ENCODE measurements around the gene USP49. TPM values are rescaled to one million over a fixed set of nuclear protein-coding genes. Genes with fewer than 3 reads are reported as not detected.

Gene USP49
- total RNA-seq, 1 experiment from 2014 or later: 18.5 TPM

DNA sequence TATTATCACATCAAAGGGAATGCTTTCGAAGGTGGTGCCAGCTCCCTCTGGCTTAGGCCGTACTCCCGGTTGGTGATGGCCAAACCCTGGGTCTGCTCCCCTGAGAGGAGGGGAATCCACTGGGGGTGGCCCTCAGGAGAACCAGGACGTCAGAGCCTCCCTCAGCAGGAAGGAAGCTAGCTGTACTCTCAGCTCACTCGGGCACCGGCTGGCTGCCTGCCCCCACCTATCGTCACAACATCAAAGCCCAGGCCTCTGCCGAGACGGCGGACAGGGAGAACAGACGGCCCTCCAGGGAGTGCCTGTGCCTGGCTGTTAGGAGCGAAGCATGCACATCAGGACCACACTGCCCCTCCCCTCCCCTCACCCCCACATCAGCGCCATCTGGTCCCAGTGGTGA is 138.8 kb downstream of the USP49 start:
- H3K27ac Mint-ChIP-seq (ENCODE audit: unreplicated experiment): no peak overlapping the region
- BruUV-seq (replicated peaks): no TSS peak
- no peaks in the 10 kb centered on the region for H3K9me3 ChIP-seq
- intact Hi-C loops (cut with micrococcal nuclease; ENCODE audit: unreplicated experiment): no loop called here
- no peak for DNase-seq
- H3K4me1 ChIP-seq: peaks cover 14% of the 10 kb centered on the region
- H3K4me3 ChIP-seq (ENCODE audit: low read depth, low read length): no peak overlapping the region
- H3K4me1 Mint-ChIP-seq (ENCODE audit: low read depth, unreplicated experiment): peaks cover 26% of the 10 kb centered on the region
- H3K9me3 Mint-ChIP-seq (ENCODE audit: unreplicated experiment): no peaks in the 10 kb centered on the region
- POLR2A ChIA-PET: no interaction called here
- TF ChIP-seq, protein P1, sequence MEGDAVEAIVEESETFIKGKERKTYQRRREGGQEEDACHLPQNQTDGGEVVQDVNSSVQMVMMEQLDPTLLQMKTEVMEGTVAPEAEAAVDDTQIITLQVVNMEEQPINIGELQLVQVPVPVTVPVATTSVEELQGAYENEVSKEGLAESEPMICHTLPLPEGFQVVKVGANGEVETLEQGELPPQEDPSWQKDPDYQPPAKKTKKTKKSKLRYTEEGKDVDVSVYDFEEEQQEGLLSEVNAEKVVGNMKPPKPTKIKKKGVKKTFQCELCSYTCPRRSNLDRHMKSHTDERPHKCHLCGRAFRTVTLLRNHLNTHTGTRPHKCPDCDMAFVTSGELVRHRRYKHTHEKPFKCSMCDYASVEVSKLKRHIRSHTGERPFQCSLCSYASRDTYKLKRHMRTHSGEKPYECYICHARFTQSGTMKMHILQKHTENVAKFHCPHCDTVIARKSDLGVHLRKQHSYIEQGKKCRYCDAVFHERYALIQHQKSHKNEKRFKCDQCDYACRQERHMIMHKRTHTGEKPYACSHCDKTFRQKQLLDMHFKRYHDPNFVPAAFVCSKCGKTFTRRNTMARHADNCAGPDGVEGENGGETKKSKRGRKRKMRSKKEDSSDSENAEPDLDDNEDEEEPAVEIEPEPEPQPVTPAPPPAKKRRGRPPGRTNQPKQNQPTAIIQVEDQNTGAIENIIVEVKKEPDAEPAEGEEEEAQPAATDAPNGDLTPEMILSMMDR (IDR thresholded peaks at IDR 0.05; ENCODE audit: insufficient read depth in 1 of 2, low read depth in 1 of 2, low read length in 1 of 2, severe bottlenecking in 1 of 2, unreplicated experiment in 1 of 2): no peak
- H3K36me3 ChIP-seq (ENCODE audit: control insufficient read depth, insufficient read depth, low read length): no peaks in the 10 kb centered on the region
- H3K36me3 Mint-ChIP-seq (ENCODE audit: insufficient read depth, unreplicated experiment): no peaks in the 10 kb centered on the region
- H3K27me3 ChIP-seq (replicated peaks; ENCODE audit: control insufficient read depth, insufficient read depth, low read length): no peaks in the 10 kb centered on the region
- CTCF ChIA-PET: no interaction called here
- no peak overlapping the region for H3K4me3 Mint-ChIP-seq (ENCODE audit: unreplicated experiment)
- H3K27me3 Mint-ChIP-seq (ENCODE audit: insufficient read depth, unreplicated experiment): no peaks in the 10 kb centered on the region

DNA sequence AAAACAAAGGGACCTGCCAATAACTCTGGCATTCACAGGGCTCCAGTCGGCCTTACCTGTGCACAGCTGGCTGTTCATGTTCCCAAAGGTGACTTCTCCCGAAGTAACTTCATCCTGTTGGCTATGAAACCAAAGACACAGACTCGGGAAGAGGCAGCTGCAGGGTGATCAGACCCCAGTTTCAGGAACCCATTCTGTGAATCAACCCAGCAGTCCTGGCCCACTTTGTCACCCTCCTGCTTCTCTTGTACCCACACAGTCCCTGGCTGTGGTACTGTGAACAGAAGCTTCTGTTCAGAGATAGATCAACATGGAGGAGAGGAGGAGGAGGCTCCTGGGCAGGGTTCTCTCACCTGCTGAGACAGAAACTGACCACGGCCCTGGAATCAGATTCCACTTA is 139.3 kb downstream of the USP49 start:
- ChIA-PET POLR2A (no interaction called here), CTCF (no interaction called here)
- H3K27ac Mint-ChIP-seq (ENCODE audit: unreplicated experiment): no peak overlapping the region
- no peaks in the 10 kb centered on the region for H3K27me3 Mint-ChIP-seq (ENCODE audit: insufficient read depth, unreplicated experiment)
- H3K27me3 ChIP-seq (replicated peaks; ENCODE audit: control insufficient read depth, insufficient read depth, low read length): no peaks in the 10 kb centered on the region
- BruUV-seq (replicated peaks): no TSS peak
- intact Hi-C loops (cut with micrococcal nuclease; ENCODE audit: unreplicated experiment): no loop called here
- peaks cover 14% of the 10 kb centered on the region for H3K4me1 ChIP-seq
- H3K9me3 ChIP-seq: no peaks in the 10 kb centered on the region
- H3K36me3 Mint-ChIP-seq (ENCODE audit: insufficient read depth, unreplicated experiment): no peaks in the 10 kb centered on the region
- H3K9me3 Mint-ChIP-seq (ENCODE audit: unreplicated experiment): no peaks in the 10 kb centered on the region
- peaks cover 26% of the 10 kb centered on the region for H3K4me1 Mint-ChIP-seq (ENCODE audit: low read depth, unreplicated experiment)
- DNase-seq: no peak
- no peak overlapping the region for H3K4me3 Mint-ChIP-seq (ENCODE audit: unreplicated experiment)
- TF ChIP-seq, protein P1 (IDR thresholded peaks at IDR 0.05; ENCODE audit: insufficient read depth in 1 of 2, low read depth in 1 of 2, low read length in 1 of 2, severe bottlenecking in 1 of 2, unreplicated experiment in 1 of 2): no peak
- H3K4me3 ChIP-seq (ENCODE audit: low read depth, low read length): no peak overlapping the region
- no peaks in the 10 kb centered on the region for H3K36me3 ChIP-seq (ENCODE audit: control insufficient read depth, insufficient read depth, low read length)

DNA sequence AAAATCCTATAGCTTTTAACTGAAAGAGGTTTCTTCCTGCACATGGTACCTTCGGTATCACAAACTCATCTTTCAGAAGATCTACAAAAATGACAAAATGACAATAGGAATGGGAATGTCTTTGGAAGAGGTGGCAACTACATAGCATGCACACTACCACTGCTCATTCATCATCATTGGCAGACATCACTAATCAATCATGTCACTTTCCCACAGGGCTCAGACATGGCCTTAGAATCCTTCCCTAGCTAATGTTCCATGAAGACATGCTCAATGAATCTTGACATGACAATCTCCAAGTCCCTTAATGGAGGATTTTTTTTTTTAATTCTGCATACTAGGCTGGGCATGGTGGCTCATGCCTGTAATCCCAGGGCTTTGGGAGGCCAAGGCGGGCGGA is 144.8 kb downstream of the USP49 start:
- DNase-seq: no peak
- Mint-ChIP-seq H3K36me3 (ENCODE audit: insufficient read depth, unreplicated experiment) (no peaks in the 10 kb centered on the region), H3K9me3 (ENCODE audit: unreplicated experiment) (no peaks in the 10 kb centered on the region), H3K27ac (ENCODE audit: unreplicated experiment) (no peak overlapping the region), H3K27me3 (ENCODE audit: insufficient read depth, unreplicated experiment) (no peaks in the 10 kb centered on the region), H3K4me3 (ENCODE audit: unreplicated experiment) (no peak overlapping the region), H3K4me1 (ENCODE audit: low read depth, unreplicated experiment) (peaks cover 19% of the 10 kb centered on the region)
- no peaks in the 10 kb centered on the region for H3K9me3 ChIP-seq
- intact Hi-C loops (cut with micrococcal nuclease; ENCODE audit: unreplicated experiment): no loop called here
- peaks cover 13% of the 10 kb centered on the region for H3K4me1 ChIP-seq
- no peak overlapping the region for H3K4me3 ChIP-seq (ENCODE audit: low read depth, low read length)
- POLR2A ChIA-PET: no interaction called here
- CTCF ChIA-PET: no interaction called here
- TF ChIP-seq, protein P1 (IDR thresholded peaks at IDR 0.05; ENCODE audit: insufficient read depth in 1 of 2, low read depth in 1 of 2, low read length in 1 of 2, severe bottlenecking in 1 of 2, unreplicated experiment in 1 of 2): no peak
- BruUV-seq (replicated peaks): no TSS peak
- H3K27me3 ChIP-seq (replicated peaks; ENCODE audit: control insufficient read depth, insufficient read depth, low read length): no peaks in the 10 kb centered on the region
- no peaks in the 10 kb centered on the region for H3K36me3 ChIP-seq (ENCODE audit: control insufficient read depth, insufficient read depth, low read length)

Measured in Caco-2 (cell line).